Measurements from ENCODE around the gene XCL2. TPM values are rescaled to one million over a fixed set of nuclear protein-coding genes. Genes with fewer than 3 reads are reported as not detected.

The XCL2 gene
- total and polyA plus RNA-seq, 10 of the 15 experiments (the other 5 are each of a cell fraction or from before 2014, with no cell fraction given), result 0.50 to 299 (median 4.8) TPM

DNA sequence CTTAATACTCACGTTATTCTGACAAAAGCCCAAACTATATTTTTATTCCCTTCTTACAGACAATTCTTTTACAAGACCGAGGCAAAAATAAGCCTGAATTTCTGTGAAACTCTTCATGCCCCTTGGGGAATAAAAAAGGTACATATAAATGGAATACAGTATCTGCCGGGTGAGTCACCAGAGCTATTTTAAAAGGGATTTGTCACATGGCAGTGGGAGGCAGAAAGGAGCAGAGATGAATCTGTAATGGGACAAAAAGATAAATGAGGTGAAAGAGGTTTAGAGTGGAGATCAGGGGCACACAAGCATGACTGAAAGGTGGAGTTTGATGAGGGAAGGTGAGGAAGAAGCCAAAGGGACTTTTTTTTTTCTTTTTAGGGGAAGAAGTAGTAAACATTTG is 41.4 kb upstream of the XCL2 start:
- no peak overlapping the region for H3K9ac ChIP-seq (ENCODE audit: control insufficient read depth, insufficient read depth, low read length)
- WGBS (ENCODE audit: insufficient coverage, insufficient replicate concordance, low lambda C conversion rate, missing lambda C conversion rate), result 0% methylated on average over 3 of the region's 3 CpGs
- FAIRE-seq, result no peak
- H3K27ac ChIP-seq (ENCODE audit: control insufficient read depth, insufficient read depth), result no peak overlapping the region
- ChIA-PET RAD21 (ENCODE audit: unreplicated experiment) (interaction anchor here (0.8 to 3.4 kb wide), 7 partner anchors 15 to 146 kb away, joined by 3 to 13 read pairs (median 10); no protein-coding TSS in a partner anchor), SMC1A (ENCODE audit: uncharacterized antibody, unreplicated experiment) (interaction anchor here (0.7 to 5.3 kb wide), 12 partner anchors 15 to 457 kb away, joined by 3 to 35 read pairs (median 6); no protein-coding TSS in a partner anchor), POLR2A (interaction anchor here (0.7 to 1.3 kb wide), 4 partner anchors 20 to 58 kb away, joined by 3 to 4 read pairs (median 3); no protein-coding TSS in a partner anchor), CTCF (interaction anchor here (1.5 to 6.9 kb wide), 3 partner anchors 17 to 763 kb away, joined by 14 to 32 read pairs (median 26); no protein-coding TSS in a partner anchor)
- intact Hi-C loops (cut with micrococcal nuclease; ENCODE audit: unreplicated experiment) (no loop called here), in situ Hi-C loops (cut with MboI) (no loop called here)
- ATAC-seq, result no peak
- no peak for DNase-seq (ENCODE audit: low read depth, low spot score)
- H2AFZ ChIP-seq (ENCODE audit: control insufficient read depth, low read depth, low read length), result no peak overlapping the region
- no peaks in the 10 kb centered on the region for H3K4me1 ChIP-seq (ENCODE audit: control insufficient read depth, insufficient read depth, low read length)
- H3K4me2 ChIP-seq (ENCODE audit: control insufficient read depth, insufficient read depth), result no peak overlapping the region
- no TSS peak for BruUV-seq (replicated peaks)
- no peak overlapping the region for H3K4me3 ChIP-seq
- TF ChIP-seq, protein P1, sequence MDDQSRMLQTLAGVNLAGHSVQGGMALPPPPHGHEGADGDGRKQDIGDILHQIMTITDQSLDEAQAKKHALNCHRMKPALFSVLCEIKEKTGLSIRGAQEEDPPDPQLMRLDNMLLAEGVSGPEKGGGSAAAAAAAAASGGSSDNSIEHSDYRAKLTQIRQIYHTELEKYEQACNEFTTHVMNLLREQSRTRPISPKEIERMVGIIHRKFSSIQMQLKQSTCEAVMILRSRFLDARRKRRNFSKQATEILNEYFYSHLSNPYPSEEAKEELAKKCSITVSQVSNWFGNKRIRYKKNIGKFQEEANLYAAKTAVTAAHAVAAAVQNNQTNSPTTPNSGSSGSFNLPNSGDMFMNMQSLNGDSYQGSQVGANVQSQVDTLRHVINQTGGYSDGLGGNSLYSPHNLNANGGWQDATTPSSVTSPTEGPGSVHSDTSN (IDR thresholded peaks at IDR 0.05; ENCODE audit: insufficient replicate concordance, low read depth, low read length), result no peak
- TF ChIP-seq CHD1 (IDR thresholded peaks at IDR 0.05; ENCODE audit: low read depth, low read length), result no peak
- peak; percentile 21 for TF ChIP-seq MEF2B (IDR thresholded peaks at IDR 0.05; ENCODE audit: partially characterized antibody, poor library complexity, severe bottlenecking)
- TF ChIP-seq, protein P2, sequence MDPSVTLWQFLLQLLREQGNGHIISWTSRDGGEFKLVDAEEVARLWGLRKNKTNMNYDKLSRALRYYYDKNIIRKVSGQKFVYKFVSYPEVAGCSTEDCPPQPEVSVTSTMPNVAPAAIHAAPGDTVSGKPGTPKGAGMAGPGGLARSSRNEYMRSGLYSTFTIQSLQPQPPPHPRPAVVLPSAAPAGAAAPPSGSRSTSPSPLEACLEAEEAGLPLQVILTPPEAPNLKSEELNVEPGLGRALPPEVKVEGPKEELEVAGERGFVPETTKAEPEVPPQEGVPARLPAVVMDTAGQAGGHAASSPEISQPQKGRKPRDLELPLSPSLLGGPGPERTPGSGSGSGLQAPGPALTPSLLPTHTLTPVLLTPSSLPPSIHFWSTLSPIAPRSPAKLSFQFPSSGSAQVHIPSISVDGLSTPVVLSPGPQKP (IDR thresholded peaks at IDR 0.05; ENCODE audit: low read depth, low read length), result no peak
- no peak for TF ChIP-seq BRCA1 (IDR thresholded peaks at IDR 0.05; ENCODE audit: low read depth, low read length)
- no peak for TF ChIP-seq SIX5 (IDR thresholded peaks at IDR 0.05; ENCODE audit: low read depth, low read length, severe bottlenecking)
- TF ChIP-seq IKZF2 (IDR thresholded peaks at IDR 0.05), result peak; percentile 21 to 27; a peak in 2 of 4 replicates
- TF ChIP-seq TAF1 (IDR thresholded peaks at IDR 0.05; ENCODE audit: borderline replicate concordance, low read depth, low read length), result no peak
- TF ChIP-seq, protein P3, sequence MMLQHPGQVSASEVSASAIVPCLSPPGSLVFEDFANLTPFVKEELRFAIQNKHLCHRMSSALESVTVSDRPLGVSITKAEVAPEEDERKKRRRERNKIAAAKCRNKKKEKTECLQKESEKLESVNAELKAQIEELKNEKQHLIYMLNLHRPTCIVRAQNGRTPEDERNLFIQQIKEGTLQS (IDR thresholded peaks at IDR 0.05; ENCODE audit: borderline replicate concordance, extremely low read depth, low read depth, low read length), result no peak
- TF ChIP-seq BMI1 (IDR thresholded peaks at IDR 0.05; ENCODE audit: borderline replicate concordance), result no peak
- TF ChIP-seq BCL11A (IDR thresholded peaks at IDR 0.05; ENCODE audit: low read depth, low read length), result no peak
- no peak for TF ChIP-seq ZNF24 (IDR thresholded peaks at IDR 0.05)
- no peak for TF ChIP-seq EGR1 (IDR thresholded peaks at IDR 0.05; ENCODE audit: borderline replicate concordance in 1 of 2, low read depth in 2 of 2, low read length in 2 of 2)
- H3K9me3 ChIP-seq (replicated peaks; ENCODE audit: control insufficient read depth, insufficient read depth, low read length), result no peaks in the 10 kb centered on the region
- H3K27me3 ChIP-seq (replicated peaks in 1 of 2; ENCODE audit: control insufficient read depth in 2 of 2, insufficient read depth in 2 of 2, low read length in 1 of 2), result peaks cover 0 to 2% of the 10 kb centered on the region in 2 experiments; a peak in 1 of 4 replicates
- H4K20me1 ChIP-seq (ENCODE audit: control insufficient read depth, insufficient read depth), result no peaks in the 10 kb centered on the region
- no peaks in the 10 kb centered on the region for H3K79me2 ChIP-seq (ENCODE audit: control insufficient read depth, insufficient read depth, low read length)
- H3K36me3 ChIP-seq (ENCODE audit: control insufficient read depth in 2 of 2, insufficient read depth in 2 of 2, low read length in 1 of 2), result no peaks in the 10 kb centered on the region
